ENCODE results near the gene RAC3. TPM values are rescaled to one million over a fixed set of nuclear protein-coding genes. Genes with fewer than 3 reads are reported as not detected.
A peak's percentile ranks its signal among the peaks of the same experiment; 100 is the strongest.

Gene RAC3
- total RNA-seq, 1 experiment from 2014 or later = 84.8 TPM

DNA sequence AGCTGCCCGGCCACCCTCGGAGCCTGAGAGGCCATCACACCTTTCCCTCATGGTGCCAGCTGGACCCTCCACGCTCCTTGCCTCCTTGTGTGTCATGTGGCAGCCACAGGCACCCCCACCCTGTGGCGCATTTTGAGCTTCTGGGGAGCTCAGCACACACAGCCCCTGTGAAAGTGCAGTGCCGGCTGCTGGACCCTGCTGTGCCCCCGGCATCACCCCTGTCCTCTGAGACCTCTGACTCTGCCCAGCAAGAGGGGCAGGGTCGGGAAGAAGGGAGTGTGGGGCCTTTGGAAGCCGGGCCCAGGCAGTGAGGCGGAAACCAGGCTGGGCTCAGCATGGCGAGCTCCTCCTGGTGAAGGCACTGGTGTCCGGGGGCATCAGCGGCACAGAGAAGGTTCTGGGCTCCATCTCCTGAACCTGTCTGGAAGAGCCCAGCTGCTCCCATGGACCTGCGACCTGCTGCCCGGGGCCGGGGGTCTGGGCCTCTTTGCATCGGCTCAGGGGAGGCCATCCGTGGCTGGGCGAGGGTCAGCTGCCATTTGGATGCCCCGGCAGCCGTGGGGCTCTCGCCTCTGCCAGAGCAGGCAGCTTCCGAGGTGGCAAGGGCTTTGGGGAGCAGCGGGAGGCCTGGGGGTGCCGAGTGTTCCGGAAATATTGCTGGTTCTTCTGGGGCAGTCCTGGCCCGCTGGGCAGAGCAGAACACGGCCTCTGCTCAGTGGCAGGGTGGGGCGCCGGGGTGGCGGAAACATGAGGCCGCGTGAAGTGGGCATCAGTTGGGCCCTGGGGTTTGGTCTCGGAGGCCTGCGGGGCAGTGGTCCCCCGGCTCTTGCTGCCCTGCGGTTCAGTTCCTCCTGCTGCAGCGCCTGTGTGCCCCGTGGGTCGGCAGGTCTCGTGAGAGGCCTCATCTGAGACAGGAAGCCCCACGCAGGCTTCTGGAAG, 26.7 kb upstream of the RAC3 start:
- H2AFZ ChIP-seq (ENCODE audit: low read length) = no peak overlapping the region
- H3K9me3 Mint-ChIP-seq = no peaks in the 10 kb centered on the region
- H3K23me2 ChIP-seq (ENCODE audit: insufficient read length, low read depth, low read length, poor library complexity, severe bottlenecking) = no peaks in the 10 kb centered on the region
- TF ChIP-seq, protein P1, sequence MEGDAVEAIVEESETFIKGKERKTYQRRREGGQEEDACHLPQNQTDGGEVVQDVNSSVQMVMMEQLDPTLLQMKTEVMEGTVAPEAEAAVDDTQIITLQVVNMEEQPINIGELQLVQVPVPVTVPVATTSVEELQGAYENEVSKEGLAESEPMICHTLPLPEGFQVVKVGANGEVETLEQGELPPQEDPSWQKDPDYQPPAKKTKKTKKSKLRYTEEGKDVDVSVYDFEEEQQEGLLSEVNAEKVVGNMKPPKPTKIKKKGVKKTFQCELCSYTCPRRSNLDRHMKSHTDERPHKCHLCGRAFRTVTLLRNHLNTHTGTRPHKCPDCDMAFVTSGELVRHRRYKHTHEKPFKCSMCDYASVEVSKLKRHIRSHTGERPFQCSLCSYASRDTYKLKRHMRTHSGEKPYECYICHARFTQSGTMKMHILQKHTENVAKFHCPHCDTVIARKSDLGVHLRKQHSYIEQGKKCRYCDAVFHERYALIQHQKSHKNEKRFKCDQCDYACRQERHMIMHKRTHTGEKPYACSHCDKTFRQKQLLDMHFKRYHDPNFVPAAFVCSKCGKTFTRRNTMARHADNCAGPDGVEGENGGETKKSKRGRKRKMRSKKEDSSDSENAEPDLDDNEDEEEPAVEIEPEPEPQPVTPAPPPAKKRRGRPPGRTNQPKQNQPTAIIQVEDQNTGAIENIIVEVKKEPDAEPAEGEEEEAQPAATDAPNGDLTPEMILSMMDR (conservative IDR thresholded peaks at IDR 0.05) = no peak
- H4K91ac ChIP-seq (ENCODE audit: insufficient read length, low read depth, low read length) = no peak overlapping the region
- no peak for DNase-seq
- no CpG with 5 or more reads among the region's 41 CpGs for WGBS (ENCODE audit: extremely low coverage, insufficient read length, low lambda C conversion rate)
- H3K18ac ChIP-seq (ENCODE audit: insufficient read length, low read depth, low read length) = no peak overlapping the region
- no peak overlapping the region for H3K56ac ChIP-seq (ENCODE audit: insufficient read length, low read depth, low read length)
- no peaks in the 10 kb centered on the region for H3K79me1 ChIP-seq (ENCODE audit: insufficient read depth, low read depth, low read length, poor library complexity, severe bottlenecking)
- H2BK15ac ChIP-seq (ENCODE audit: low read depth, low read length) = no peak overlapping the region
- no peaks in the 10 kb centered on the region for H3K36me3 Mint-ChIP-seq (ENCODE audit: insufficient read depth in 1 of 3, low read depth in 3 of 3)
- H3K9ac ChIP-seq (ENCODE audit: extremely low read depth, insufficient read length, low read length) = no peak overlapping the region
- no peaks in the 10 kb centered on the region for H3K4me1 Mint-ChIP-seq
- no peaks in the 10 kb centered on the region; the same call in 1 of the 2 replicates for H3K27me3 Mint-ChIP-seq (ENCODE audit: low read depth)
- H4K8ac ChIP-seq (replicated peaks; ENCODE audit: insufficient read length, low read depth, low read length) = no peak overlapping the region
- H2BK20ac ChIP-seq (ENCODE audit: low read depth, low read length, poor library complexity, severe bottlenecking) = no peak overlapping the region
- no peak overlapping the region for H4K5ac ChIP-seq (ENCODE audit: insufficient read length, low read depth, low read length)
- H3K4me2 ChIP-seq (ENCODE audit: insufficient read depth, insufficient read length, low read length) = no peak overlapping the region
- no peaks in the 10 kb centered on the region for H3K27me3 ChIP-seq (ENCODE audit: insufficient read depth, low read length)
- no peaks in the 10 kb centered on the region for H3K79me2 ChIP-seq (ENCODE audit: insufficient read depth, low read length)
- H3K14ac ChIP-seq (ENCODE audit: insufficient read depth, low read length) = no peak overlapping the region; the same call in 1 of the 2 replicates
- no peak overlapping the region for H2BK12ac ChIP-seq (ENCODE audit: insufficient read length, low read depth, low read length)
- no peak overlapping the region for H3T11ph ChIP-seq (ENCODE audit: low read length)
- no peak overlapping the region for H2BK5ac ChIP-seq (ENCODE audit: insufficient read length, low read length)
- H3K4ac ChIP-seq (ENCODE audit: low read depth, low read length) = no peak overlapping the region
- no peak overlapping the region for H2BK120ac ChIP-seq (ENCODE audit: low read depth, low read length, poor library complexity, severe bottlenecking)
- no peaks in the 10 kb centered on the region for H3K4me1 ChIP-seq (ENCODE audit: insufficient read depth, low read length)
- no peak overlapping the region for H3K4me3 Mint-ChIP-seq
- no peaks in the 10 kb centered on the region for H4K20me1 ChIP-seq (ENCODE audit: control insufficient read depth, insufficient read depth, insufficient read length)
- H2AK5ac ChIP-seq (ENCODE audit: insufficient read length, low read length) = no peak overlapping the region
- H3K27ac Mint-ChIP-seq = peak overlapping the region in 1 of 3 experiments; percentile 82; a peak in 1 of 7 replicates
- no peak overlapping the region for H3K23ac ChIP-seq (ENCODE audit: insufficient read length, low read depth, low read length)
- no peak overlapping the region for H3K27ac ChIP-seq (ENCODE audit: insufficient read length, low read depth, low read length)
- H3K9me3 ChIP-seq (ENCODE audit: control insufficient read depth, low read depth, low read length) = no peaks in the 10 kb centered on the region

All from H9 (cell line).